ENCODE measurements around the gene CCDC33. TPM values are rescaled to one million over a fixed set of nuclear protein-coding genes. Genes with fewer than 3 reads are reported as not detected.

CCDC33 gene
- total RNA-seq, 1 experiment from 2014 or later = 0.77 TPM

- TF ChIP-seq EZH2 (IDR thresholded peaks at IDR 0.05; ENCODE audit: low read length, unreplicated experiment) (no peak), EZH2phosphoT487 (IDR thresholded peaks at IDR 0.05; ENCODE audit: borderline replicate concordance, low read length) (no peak)
- Histone ChIP-seq H3F3A (ENCODE audit: low read length, unreplicated experiment) (no peaks in the 10 kb centered on the region), H3K27ac (ENCODE audit: low read length) (no peak overlapping the region), H3K4me1 (ENCODE audit: insufficient read depth, low read length) (no peaks in the 10 kb centered on the region), H3K9ac (ENCODE audit: low read length) (no peak overlapping the region), H4K20me1 (ENCODE audit: low read length) (no peaks in the 10 kb centered on the region), H2AFZ (ENCODE audit: low read length) (no peak overlapping the region), H3K4me2 (ENCODE audit: low read length) (no peak overlapping the region), H3K4me3 (ENCODE audit: low read length) (no peak overlapping the region), H3K36me3 (ENCODE audit: low read depth, low read length) (no peaks in the 10 kb centered on the region), H3K79me2 (ENCODE audit: low read length) (no peaks in the 10 kb centered on the region), H3K9me2 (replicated peaks; ENCODE audit: low read length) (no peaks in the 10 kb centered on the region), H3K9me3 (ENCODE audit: low read length) (no peaks in the 10 kb centered on the region), H3K27me3 (ENCODE audit: low read length) (peaks cover 7% of the 10 kb centered on the region)
- no peak for ATAC-seq
- BruUV-seq (replicated peaks) = no TSS peak
- intact Hi-C loops (cut with micrococcal nuclease) = loop anchor here (1.0 to 10.0 kb wide), 2 partner anchors 179 to 332 kb away; no protein-coding TSS in a partner anchor
- DNase-seq = no peak
- ChIA-PET POLR2A (ENCODE audit: unreplicated experiment) (no interaction called here), CTCF (interaction anchor here (1.4 kb wide), 1 partner anchor 178 kb away, joined by 18 read pairs; no protein-coding TSS in a partner anchor)
Observed at GRCh38 chr15:74306781-74307217, 70.7 kb downstream of the CCDC33 start.

GRCh38 chr15:74307827-74308811 is 72.0 kb downstream of the CCDC33 start:
- Histone ChIP-seq H3K9me2 (replicated peaks; ENCODE audit: low read length) (no peaks in the 10 kb centered on the region), H3K4me2 (ENCODE audit: low read length) (no peak overlapping the region), H3K9me3 (ENCODE audit: low read length) (no peaks in the 10 kb centered on the region), H3K36me3 (ENCODE audit: low read depth, low read length) (no peaks in the 10 kb centered on the region), H3K27me3 (ENCODE audit: low read length) (peaks cover 7% of the 10 kb centered on the region), H3K4me3 (ENCODE audit: low read length) (no peak overlapping the region), H3F3A (ENCODE audit: low read length, unreplicated experiment) (no peaks in the 10 kb centered on the region), H2AFZ (ENCODE audit: low read length) (no peak overlapping the region), H3K9ac (ENCODE audit: low read length) (no peak overlapping the region), H3K4me1 (ENCODE audit: insufficient read depth, low read length) (no peaks in the 10 kb centered on the region), H4K20me1 (ENCODE audit: low read length) (no peaks in the 10 kb centered on the region), H3K27ac (ENCODE audit: low read length) (no peak overlapping the region), H3K79me2 (ENCODE audit: low read length) (no peaks in the 10 kb centered on the region)
- POLR2A ChIA-PET (ENCODE audit: unreplicated experiment) = no interaction called here
- CTCF ChIA-PET = interaction anchor here (0.5 to 1.4 kb wide), 7 partner anchors 68 to 342 kb away, joined by 3 to 18 read pairs (median 4); no protein-coding TSS in a partner anchor
- TF ChIP-seq EZH2 (IDR thresholded peaks at IDR 0.05; ENCODE audit: low read length, unreplicated experiment) (no peak), EZH2phosphoT487 (IDR thresholded peaks at IDR 0.05; ENCODE audit: borderline replicate concordance, low read length) (no peak)
- TF ChIP-seq, protein P1, sequence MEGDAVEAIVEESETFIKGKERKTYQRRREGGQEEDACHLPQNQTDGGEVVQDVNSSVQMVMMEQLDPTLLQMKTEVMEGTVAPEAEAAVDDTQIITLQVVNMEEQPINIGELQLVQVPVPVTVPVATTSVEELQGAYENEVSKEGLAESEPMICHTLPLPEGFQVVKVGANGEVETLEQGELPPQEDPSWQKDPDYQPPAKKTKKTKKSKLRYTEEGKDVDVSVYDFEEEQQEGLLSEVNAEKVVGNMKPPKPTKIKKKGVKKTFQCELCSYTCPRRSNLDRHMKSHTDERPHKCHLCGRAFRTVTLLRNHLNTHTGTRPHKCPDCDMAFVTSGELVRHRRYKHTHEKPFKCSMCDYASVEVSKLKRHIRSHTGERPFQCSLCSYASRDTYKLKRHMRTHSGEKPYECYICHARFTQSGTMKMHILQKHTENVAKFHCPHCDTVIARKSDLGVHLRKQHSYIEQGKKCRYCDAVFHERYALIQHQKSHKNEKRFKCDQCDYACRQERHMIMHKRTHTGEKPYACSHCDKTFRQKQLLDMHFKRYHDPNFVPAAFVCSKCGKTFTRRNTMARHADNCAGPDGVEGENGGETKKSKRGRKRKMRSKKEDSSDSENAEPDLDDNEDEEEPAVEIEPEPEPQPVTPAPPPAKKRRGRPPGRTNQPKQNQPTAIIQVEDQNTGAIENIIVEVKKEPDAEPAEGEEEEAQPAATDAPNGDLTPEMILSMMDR (conservative IDR thresholded peaks at IDR 0.05; ENCODE audit: low read depth, low read length) = peak; percentile 78
- intact Hi-C loops (cut with micrococcal nuclease) = loop anchor here (1.0 to 10.0 kb wide), 2 partner anchors 181 to 333 kb away; no protein-coding TSS in a partner anchor
- DNase-seq (peak; percentile 76), ATAC-seq (peak; percentile 87)
- no TSS peak for BruUV-seq (replicated peaks)

- Histone ChIP-seq H3K9me2 (replicated peaks; ENCODE audit: low read length) (no peaks in the 10 kb centered on the region), H3K4me3 (ENCODE audit: low read length) (no peak overlapping the region), H3K4me1 (ENCODE audit: insufficient read depth, low read length) (no peaks in the 10 kb centered on the region), H3K9me3 (ENCODE audit: low read length) (no peaks in the 10 kb centered on the region), H3K27ac (ENCODE audit: low read length) (no peak overlapping the region), H3K4me2 (ENCODE audit: low read length) (no peak overlapping the region), H3K9ac (ENCODE audit: low read length) (no peak overlapping the region), H3K36me3 (ENCODE audit: low read depth, low read length) (no peaks in the 10 kb centered on the region), H2AFZ (ENCODE audit: low read length) (no peak overlapping the region), H3K27me3 (ENCODE audit: low read length) (peaks cover 7% of the 10 kb centered on the region), H3K79me2 (ENCODE audit: low read length) (no peaks in the 10 kb centered on the region), H3F3A (ENCODE audit: low read length, unreplicated experiment) (no peaks in the 10 kb centered on the region), H4K20me1 (ENCODE audit: low read length) (no peaks in the 10 kb centered on the region)
- ChIA-PET POLR2A (ENCODE audit: unreplicated experiment) (no interaction called here), CTCF (interaction anchor here (0.6 to 1.6 kb wide), 4 partner anchors 9 to 72 kb away, joined by 3 to 9 read pairs (median 4); no protein-coding TSS in a partner anchor)
- DNase-seq (peak; percentile 13), ATAC-seq (peak; percentile 61)
- intact Hi-C loops (cut with micrococcal nuclease) = no loop called here
- TF ChIP-seq, protein P1 (conservative IDR thresholded peaks at IDR 0.05; ENCODE audit: low read depth, low read length) = peak; percentile 74
- no peak for TF ChIP-seq EZH2phosphoT487 (IDR thresholded peaks at IDR 0.05; ENCODE audit: borderline replicate concordance, low read length)
- no TSS peak for BruUV-seq (replicated peaks)
Observed at GRCh38 chr15:74311734-74312444, 75.8 kb downstream of the CCDC33 start.

All from PC-3 (cell line).